ENCODE measurements around the gene PRKCH.

- TF ChIP-seq EZH2 (IDR thresholded peaks at IDR 0.05; ENCODE audit: borderline replicate concordance, low read depth, low read length, severe bottlenecking) = no peak
- no peak for TF ChIP-seq CTCF (IDR thresholded peaks at IDR 0.05; ENCODE audit: extremely low read depth in 1 of 2, insufficient read depth in 1 of 2, low read depth in 1 of 2, low read length in 2 of 2)
- TF ChIP-seq POLR2AphosphoS5 (IDR thresholded peaks at IDR 0.05; ENCODE audit: insufficient read depth, low read depth, low read length) = no peak
Observed at GRCh38 chr14:61510736-61511557, 189.6 kb downstream of the PRKCH start.
